Ectodermal cell (in vitro differentiated cells): Measurements from ENCODE around the gene NOD1.
"Not testable (repeated sequence)": the region's sequence is repeated elsewhere in the genome, so short reads cannot be mapped to it uniquely, and the experiment has no call there.

ENCODE experiments used
- H3K27ac ChIP-seq: 2 replicates; pipeline ENCODE4 v1.7.0; 2013; ENCODE audit warnings: mild to moderate bottlenecking, low read depth, low read length; ENCODE audit not compliant: insufficient read depth, poor library complexity, severe bottlenecking
- H3K27me3 ChIP-seq: 2 replicates; pipeline ENCODE4 v1.7.0; 2013; ENCODE audit warnings: mild to moderate bottlenecking, low read length; ENCODE audit not compliant: insufficient read depth, control insufficient read depth, poor library complexity, severe bottlenecking
- H3K36me3 ChIP-seq: one replicate; pipeline ENCODE4 v1.7.0; 2013; ENCODE audit warnings: low read length; ENCODE audit not compliant: control insufficient read depth, insufficient read depth
- H3K4me1 ChIP-seq: one replicate; pipeline ENCODE4 v1.7.0; 2013; ENCODE audit warnings: low read length; ENCODE audit not compliant: control insufficient read depth, insufficient read depth
- H3K4me3 ChIP-seq: 2 replicates; pipeline ENCODE4 v1.7.0; 2013; ENCODE audit warnings: low read depth, low read length, control low read depth; ENCODE audit not compliant: insufficient read depth
- H3K9me3 ChIP-seq: 2 replicates; pipeline ENCODE4 v1.7.0; 2013; ENCODE audit warnings: mild to moderate bottlenecking, low read length, moderate library complexity; ENCODE audit not compliant: control insufficient read depth
- whole genome bisulfite sequencing, 2 experiments: methylation state at CpG; one replicate each; pipeline ENCODE4 v1.1.7; 2013; ENCODE audit warnings: missing lambda C conversion rate in 2 of 2; 5-methylcytosine and 5-hydroxymethylcytosine counted together

The NOD1 gene

GRCh38 chr7:30405179-30405578, 73.4 kb downstream of the NOD1 start:
- Histone ChIP-seq H3K27ac (no peak overlapping the region), H3K9me3 (no peaks in the 10 kb centered on the region), H3K4me1 (no peaks in the 10 kb centered on the region), H3K36me3 (no peaks in the 10 kb centered on the region), H3K4me3 (no peak overlapping the region), H3K27me3 (no peaks in the 10 kb centered on the region)
- 74 to 91% methylated on average over 2 of the region's 2 CpGs for WGBS, 2 experiments

GRCh38 chr7:30403477-30403876, 75.1 kb downstream of the NOD1 start:
- Histone ChIP-seq H3K4me1 (no peaks in the 10 kb centered on the region), H3K27ac (no peak overlapping the region), H3K4me3 (no peak overlapping the region), H3K36me3 (no peaks in the 10 kb centered on the region), H3K27me3 (no peaks in the 10 kb centered on the region), H3K9me3 (no peaks in the 10 kb centered on the region)
- 96% methylated on average over 3 of the region's 3 CpGs for WGBS, 2 experiments

DNA sequence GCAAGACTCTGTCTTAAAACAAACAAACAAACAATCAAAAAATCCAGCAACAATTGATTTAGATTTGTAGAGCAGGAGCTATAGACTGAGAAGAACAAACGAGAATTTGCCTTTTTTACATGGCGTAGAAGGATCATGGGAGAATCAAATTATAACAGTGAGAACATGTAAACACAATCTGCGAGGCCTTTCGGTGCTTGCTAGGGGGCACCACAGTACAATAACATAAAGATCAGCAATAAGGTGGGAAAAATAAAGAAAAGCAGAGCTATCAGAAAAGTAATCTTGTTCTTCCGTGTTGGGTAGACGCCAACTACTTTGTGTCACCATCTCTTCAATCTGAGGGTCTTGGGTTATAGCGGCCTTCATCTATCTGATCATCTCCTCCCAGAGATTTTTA, 82.2 kb downstream of the NOD1 start:
- no peaks in the 10 kb centered on the region for H3K27me3 ChIP-seq

DNA sequence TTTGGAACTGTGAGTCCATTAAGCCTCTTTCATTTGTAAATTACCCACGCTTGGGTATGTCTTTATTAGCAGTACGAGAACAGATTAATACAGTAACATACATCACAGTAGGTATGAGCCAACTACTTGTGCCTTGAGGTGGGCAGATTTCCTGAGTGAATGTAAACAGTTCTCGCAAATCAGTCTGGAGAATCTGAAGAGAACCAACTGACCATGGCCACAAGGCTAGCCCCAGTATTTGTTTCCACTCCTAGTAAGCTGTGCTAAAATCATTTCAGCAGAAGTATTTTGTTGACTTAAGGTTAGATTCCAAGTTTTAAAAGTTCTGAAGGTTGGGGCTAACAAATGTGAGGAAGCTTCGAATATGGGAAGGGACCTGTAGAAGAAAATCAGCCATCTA, 82.9 kb downstream of the NOD1 start:
- no peak overlapping the region for H3K4me3 ChIP-seq
- H3K27ac ChIP-seq, result no peak overlapping the region
- WGBS, 2 experiments, result 80% methylated on average over 4 of the region's 4 CpGs
- H3K36me3 ChIP-seq, result no peaks in the 10 kb centered on the region
- no peaks in the 10 kb centered on the region for H3K27me3 ChIP-seq
- H3K4me1 ChIP-seq, result no peaks in the 10 kb centered on the region
- H3K9me3 ChIP-seq, result no peaks in the 10 kb centered on the region

More for the DNA sequence above, 82.2 kb downstream of the NOD1 start:
- H3K4me1 ChIP-seq, result no peaks in the 10 kb centered on the region
- H3K27ac ChIP-seq, result no peak overlapping the region
- H3K4me3 ChIP-seq, result no peak overlapping the region
- no peaks in the 10 kb centered on the region for H3K36me3 ChIP-seq
- H3K9me3 ChIP-seq, result no peaks in the 10 kb centered on the region
- WGBS, 2 experiments, result 88 to 93% methylated on average over 7 of the region's 7 CpGs

DNA sequence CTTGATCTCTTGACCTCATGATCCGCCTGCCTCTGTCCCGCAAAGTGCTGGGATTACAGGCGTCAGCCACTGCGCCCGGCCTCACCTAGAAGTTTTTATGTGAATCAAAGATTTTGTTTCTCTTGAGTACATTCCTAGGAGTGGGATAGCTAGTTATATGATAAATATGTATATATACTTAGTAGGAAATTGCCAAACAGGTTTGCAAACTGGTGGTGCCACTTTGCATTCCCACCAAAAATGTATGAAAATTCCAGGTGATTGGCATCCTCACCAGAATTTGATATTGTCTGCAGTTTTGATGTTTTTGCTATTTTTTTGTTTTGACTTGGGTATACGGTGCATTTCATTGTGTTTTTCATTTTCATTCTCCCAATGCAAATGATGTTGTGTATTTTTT, 86.8 kb downstream of the NOD1 start:
- Histone ChIP-seq H3K4me1 (no peaks in the 10 kb centered on the region), H3K27me3 (no peaks in the 10 kb centered on the region)
- 93 to 99% methylated on average over 5 to 6 of the region's 6 CpGs for WGBS, 2 experiments

GRCh38 chr7:30390736-30391636, 87.6 kb downstream of the NOD1 start:
- Histone ChIP-seq H3K27ac (no peak overlapping the region), H3K4me1 (no peaks in the 10 kb centered on the region), H3K27me3 (no peaks in the 10 kb centered on the region), H3K36me3 (no peaks in the 10 kb centered on the region), H3K4me3 (no peak overlapping the region), H3K9me3 (no peaks in the 10 kb centered on the region)
- 77 to 79% methylated on average over 7 to 8 of the region's 8 CpGs for WGBS, 2 experiments

More for the DNA sequence above, 86.8 kb downstream of the NOD1 start:
- H3K4me3 ChIP-seq, result no peak overlapping the region
- H3K9me3 ChIP-seq, result no peaks in the 10 kb centered on the region
- H3K27ac ChIP-seq, result no peak overlapping the region
- no peaks in the 10 kb centered on the region for H3K36me3 ChIP-seq

DNA sequence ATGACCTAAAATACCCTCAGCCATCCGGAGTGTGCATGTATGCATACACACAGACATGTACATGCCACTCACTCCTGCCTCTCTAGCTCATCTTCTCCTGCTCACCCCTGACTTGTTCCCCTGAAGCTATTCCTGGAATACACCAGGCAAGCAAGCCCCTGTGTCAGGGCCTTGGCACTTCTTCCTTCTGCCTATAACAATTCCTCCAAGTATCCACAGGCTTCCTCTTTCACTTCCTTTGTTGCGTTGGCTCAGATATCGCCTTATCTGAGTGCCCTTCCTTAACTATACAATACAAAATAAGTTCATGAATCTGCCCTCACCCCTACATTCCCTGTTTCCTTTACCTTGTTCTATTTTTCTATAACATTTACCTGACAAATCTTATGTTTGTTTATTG, 88.8 kb downstream of the NOD1 start:
- Histone ChIP-seq H3K4me1 (no peaks in the 10 kb centered on the region), H3K27me3 (no peaks in the 10 kb centered on the region), H3K9me3 (no peaks in the 10 kb centered on the region), H3K36me3 (no peaks in the 10 kb centered on the region), H3K4me3 (no peak overlapping the region), H3K27ac (no peak overlapping the region)
- WGBS, 2 experiments, result 92 to 94% methylated on average over 3 of the region's 3 CpGs

DNA sequence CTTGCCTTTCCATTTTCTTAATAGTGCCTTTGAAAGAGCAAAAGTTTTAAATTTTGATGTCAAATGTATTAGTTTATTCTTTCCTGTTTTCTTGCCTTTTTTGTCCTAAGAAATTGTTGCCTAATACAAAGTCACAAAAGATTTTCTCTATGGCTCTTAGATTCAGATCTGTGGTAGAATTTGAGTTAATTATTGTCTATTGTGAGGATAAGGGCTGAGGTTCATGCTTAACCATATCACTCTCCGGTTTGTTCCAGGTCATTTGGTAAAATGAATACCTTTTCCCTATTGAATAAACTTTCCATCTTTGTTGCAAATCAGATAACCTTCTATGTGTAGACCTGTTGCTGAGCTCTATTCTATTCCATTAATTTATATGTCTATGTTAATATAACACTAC, 96.0 kb downstream of the NOD1 start:
- WGBS, 2 experiments, result 89% methylated on average over 1 of the region's 1 CpG; no CpG with 5 or more reads in 1 of the 2 experiments
- H3K4me3 ChIP-seq, result no peak overlapping the region
- no peaks in the 10 kb centered on the region for H3K27me3 ChIP-seq
- H3K4me1 ChIP-seq, result no peaks in the 10 kb centered on the region
- H3K27ac ChIP-seq, result no peak overlapping the region
- no peaks in the 10 kb centered on the region for H3K36me3 ChIP-seq
- no peaks in the 10 kb centered on the region for H3K9me3 ChIP-seq

- H3K36me3 ChIP-seq, H3K4me3 ChIP-seq, H3K27ac ChIP-seq, H3K27me3 ChIP-seq, H3K4me1 ChIP-seq, H3K9me3 ChIP-seq: not testable (repeated sequence)
- 94 to 96% methylated on average over 4 of the region's 4 CpGs for WGBS, 2 experiments
Measured at GRCh38 chr7:30380824-30381223, 97.8 kb downstream of the NOD1 start.

DNA sequence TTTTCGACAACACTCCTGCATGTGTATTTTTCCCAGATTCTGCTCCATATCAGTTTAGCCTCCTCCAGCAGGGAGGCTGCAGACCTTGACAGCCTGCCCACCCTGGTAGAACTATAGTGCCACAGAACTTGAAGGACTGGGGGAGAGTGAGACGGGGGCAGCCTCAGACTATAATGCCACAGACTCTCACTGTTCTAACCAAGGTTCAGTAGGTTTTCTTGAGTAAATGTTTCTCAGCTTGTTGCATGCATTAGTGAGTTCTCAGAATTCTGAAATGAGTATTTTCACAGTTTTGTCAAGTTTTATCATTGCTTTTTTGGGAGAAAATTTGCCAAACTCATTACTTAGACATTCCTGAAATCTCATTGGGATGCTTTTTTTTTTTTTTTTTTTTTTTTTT, 98.3 kb downstream of the NOD1 start:
- WGBS, 2 experiments, result 92 to 93% methylated on average over 2 of the region's 2 CpGs
- no peaks in the 10 kb centered on the region for H3K9me3 ChIP-seq
- no peaks in the 10 kb centered on the region for H3K27me3 ChIP-seq
- H3K27ac ChIP-seq, result no peak overlapping the region
- no peak overlapping the region for H3K4me3 ChIP-seq
- H3K36me3 ChIP-seq, result no peaks in the 10 kb centered on the region
- H3K4me1 ChIP-seq, result no peaks in the 10 kb centered on the region
